Activated B cell treated with CpG ODN at 0.5 μM for 24 hours (primary cell): ENCODE data around the gene SLC25A15. TPM values are rescaled to one million over a fixed set of nuclear protein-coding genes. Genes with fewer than 3 reads are reported as not detected.
"Not testable (repeated sequence)": the region's sequence is repeated elsewhere in the genome, so short reads cannot be mapped to it uniquely, and the experiment has no call there.

Source experiments
- ATAC-seq: fragments of 200-7000 bp; cut with Tn5 transposase; one replicate; pipeline ENCODE4 v1.10.0; 2021; ENCODE audit warnings: low read depth, mild to moderate bottlenecking, moderate library complexity
- CTCF ChIA-PET: fragments of 350-600 bp; sonication (Branson Sonifier 250); formaldehyde crosslinking; loops from one replicate; lab custom pipeline; 2021; ENCODE audit warnings: antibody characterized with exemption; lab: Charles Lee
- POLR2A ChIA-PET: fragments of 350-600 bp; sonication (Branson Sonifier 250); formaldehyde crosslinking; loops from one replicate; lab custom pipeline; 2021; ENCODE audit warnings: antibody characterized with exemption; lab: Charles Lee
- DNase-seq: peaks from one replicate; pipeline ENCODE4 v3.0.0; 2022
- H3K27ac Mint-ChIP-seq: one replicate; pipeline ENCODE4 v1.8.0; 2020; ENCODE audit warnings: mixed read lengths
- H3K27me3 Mint-ChIP-seq: one replicate; pipeline ENCODE4 v1.8.0; 2021; ENCODE audit warnings: mixed read lengths
- H3K36me3 Mint-ChIP-seq: one replicate; pipeline ENCODE4 v1.8.0; 2021; ENCODE audit warnings: low read depth, mixed read lengths
- H3K4me1 Mint-ChIP-seq: one replicate; pipeline ENCODE4 v1.8.0; 2021; ENCODE audit warnings: mixed read lengths
- H3K4me3 Mint-ChIP-seq: one replicate; pipeline ENCODE4 v1.8.0; 2020; ENCODE audit warnings: mild to moderate bottlenecking, mixed read lengths
- H3K9me3 Mint-ChIP-seq: one replicate; pipeline ENCODE4 v1.8.0; 2020; ENCODE audit warnings: mixed read lengths
- CTCF ChIP-seq: fragments of 200-600 bp; IDR thresholded peaks from one replicate; pipeline ENCODE4 v1.8.0; 2022; ENCODE audit warnings: antibody characterized with exemption, mild to moderate bottlenecking
- intact Hi-C: fragments of 100-400 bp; cut with micrococcal nuclease; formaldehyde crosslinking; loops from one replicate; pipeline ENCODE4 v1.15.1; 2024
- total RNA-seq: library from RNA; stranded (reverse); gene quantifications from 2 replicates; pipeline ENCODE4 v1.2.3, GENCODE V29; 2022

SLC25A15 gene
- total RNA-seq, 1 donor from 2014 or later = 4.9 TPM

GRCh38 chr13:40779796-40780285 is 9.6 kb upstream of the SLC25A15 start:
- ATAC-seq (no peak), DNase-seq (no peak)
- peaks cover 25% of the 10 kb centered on the region for H3K4me1 Mint-ChIP-seq
- no peak for TF ChIP-seq CTCF
- H3K27ac Mint-ChIP-seq = no peak overlapping the region
- intact Hi-C loops = loop anchor here (10.0 kb wide), 4 partner anchors 345 to 1005 kb away; partner anchors contain the start of gene KBTBD7
- H3K9me3 Mint-ChIP-seq = no peaks in the 10 kb centered on the region
- H3K27me3 Mint-ChIP-seq = no peaks in the 10 kb centered on the region
- H3K36me3 Mint-ChIP-seq = no peaks in the 10 kb centered on the region
- ChIA-PET POLR2A (interaction anchor here (0.6 kb wide), 2 partner anchors 167 to 192 kb away, joined by 4 to 7 read pairs; no protein-coding TSS in a partner anchor), CTCF (interaction anchor here (1.3 kb wide), 3 partner anchors 34 to 1096 kb away, joined by 4 to 6 read pairs (median 4); no protein-coding TSS in a partner anchor)
- no peak overlapping the region for H3K4me3 Mint-ChIP-seq

- intact Hi-C loops = no loop called here
- Mint-ChIP-seq H3K4me1 (peaks cover 24% of the 10 kb centered on the region), H3K9me3 (no peaks in the 10 kb centered on the region), H3K4me3 (no peak overlapping the region), H3K27me3 (no peaks in the 10 kb centered on the region), H3K36me3 (no peaks in the 10 kb centered on the region), H3K27ac (no peak overlapping the region)
- ATAC-seq (no peak), DNase-seq (no peak)
- POLR2A ChIA-PET = interaction anchor here (1.2 kb wide), 1 partner anchor 92 kb away, joined by 5 read pairs; no protein-coding TSS in a partner anchor
- CTCF ChIA-PET = no interaction called here
- TF ChIP-seq CTCF = no peak
Observed at GRCh38 chr13:40780822-40781401, 8.5 kb upstream of the SLC25A15 start.

- intact Hi-C loops = no loop called here
- no peak overlapping the region for H3K4me3 Mint-ChIP-seq
- DNase-seq = no peak
- TF ChIP-seq CTCF = no peak
- no peaks in the 10 kb centered on the region for H3K9me3 Mint-ChIP-seq
- ChIA-PET POLR2A (interaction anchor here (1.2 kb wide), 1 partner anchor 93 kb away, joined by 5 read pairs; no protein-coding TSS in a partner anchor), CTCF (no interaction called here)
- no peak for ATAC-seq
- peaks cover 17% of the 10 kb centered on the region for H3K4me1 Mint-ChIP-seq
- H3K27me3 Mint-ChIP-seq = no peaks in the 10 kb centered on the region
- H3K27ac Mint-ChIP-seq = no peak overlapping the region
- no peaks in the 10 kb centered on the region for H3K36me3 Mint-ChIP-seq
Observed at GRCh38 chr13:40781717-40782116, 7.7 kb upstream of the SLC25A15 start.

GRCh38 chr13:40782971-40783370 is 6.4 kb upstream of the SLC25A15 start:
- H3K27ac Mint-ChIP-seq, H3K27me3 Mint-ChIP-seq, H3K36me3 Mint-ChIP-seq, H3K4me3 Mint-ChIP-seq, intact Hi-C loops, ATAC-seq, H3K9me3 Mint-ChIP-seq, DNase-seq: not testable (repeated sequence)
- peaks cover 11% of the 10 kb centered on the region for H3K4me1 Mint-ChIP-seq
- POLR2A ChIA-PET = interaction anchor here (0.7 kb wide), 2 partner anchors 188 to 278 kb away, joined by 3 to 5 read pairs; no protein-coding TSS in a partner anchor
- CTCF ChIA-PET = interaction anchor here (1.0 kb wide), 1 partner anchor 1097 kb away, joined by 3 read pairs; no protein-coding TSS in a partner anchor

- Mint-ChIP-seq H3K4me3 (no peak overlapping the region), H3K9me3 (no peaks in the 10 kb centered on the region), H3K27me3 (no peaks in the 10 kb centered on the region), H3K27ac (no peak overlapping the region), H3K4me1 (peaks cover 11% of the 10 kb centered on the region), H3K36me3 (no peaks in the 10 kb centered on the region)
- POLR2A ChIA-PET = no interaction called here
- intact Hi-C loops = no loop called here
- CTCF ChIA-PET = interaction anchor here (1.2 kb wide), 1 partner anchor 842 kb away, joined by 3 read pairs; no protein-coding TSS in a partner anchor
- DNase-seq (no peak), ATAC-seq (no peak)
- no peak for TF ChIP-seq CTCF
Observed at GRCh38 chr13:40784540-40784939, 4.9 kb upstream of the SLC25A15 start.
